Hepatic stellate cell (primary cell): ENCODE results near the gene CYP4F22.

Experiments used
- DNase-seq: peaks from one replicate; pipeline ENCODE4 v3.0.0; 2011; ENCODE audit warnings: low spot score

Gene CYP4F22

GRCh38 chr19:15536350-15536749 lies 28.0 kb downstream of the CYP4F22 start:
- no peak for DNase-seq

GRCh38 chr19:15538774-15539173 lies 30.4 kb downstream of the CYP4F22 start:
- no peak for DNase-seq

- DNase-seq: no peak
These were observed 31.3 kb downstream of the CYP4F22 start for GRCh38 chr19:15539638-15540037.

- no peak for DNase-seq
These were observed 32.1 kb downstream of the CYP4F22 start for GRCh38 chr19:15540435-15540834.

- no peak for DNase-seq
These were observed 36.0 kb downstream of the CYP4F22 start for GRCh38 chr19:15544283-15544682.

- DNase-seq: no peak
These were observed 36.6 kb downstream of the CYP4F22 start for GRCh38 chr19:15544970-15545369.

GRCh38 chr19:15548648-15549047 lies 40.3 kb downstream of the CYP4F22 start:
- DNase-seq: no peak

- no peak for DNase-seq
These were observed 41.3 kb downstream of the CYP4F22 start for GRCh38 chr19:15549581-15549980.

- no peak for DNase-seq
These were observed 41.9 kb downstream of the CYP4F22 start for GRCh38 chr19:15550273-15550672.

- DNase-seq: no peak
These were observed 42.6 kb downstream of the CYP4F22 start for GRCh38 chr19:15550929-15551292.

- peak; percentile 30 for DNase-seq
These were observed 43.1 kb downstream of the CYP4F22 start for GRCh38 chr19:15551293-15552004.

- DNase-seq: no peak
These were observed 46.7 kb downstream of the CYP4F22 start for GRCh38 chr19:15555021-15555420.

GRCh38 chr19:15555759-15556633 lies 47.7 kb downstream of the CYP4F22 start:
- DNase-seq: peak; percentile 94

- no peak for DNase-seq
These were observed 48.4 kb downstream of the CYP4F22 start for GRCh38 chr19:15556634-15557181.

- DNase-seq: no peak
These were observed 48.9 kb downstream of the CYP4F22 start for GRCh38 chr19:15557223-15557622.

GRCh38 chr19:15562145-15562544 lies 53.8 kb downstream of the CYP4F22 start:
- DNase-seq: no peak

GRCh38 chr19:15562861-15563260 lies 54.5 kb downstream of the CYP4F22 start:
- no peak for DNase-seq

- DNase-seq: no peak
These were observed 55.0 kb downstream of the CYP4F22 start for GRCh38 chr19:15563325-15563794.

- no peak for DNase-seq
These were observed 55.6 kb downstream of the CYP4F22 start for GRCh38 chr19:15563931-15564330.

- no peak for DNase-seq
These were observed 56.3 kb downstream of the CYP4F22 start for GRCh38 chr19:15564534-15565168.

- DNase-seq: no peak
These were observed 62.1 kb downstream of the CYP4F22 start for GRCh38 chr19:15570420-15570819.

GRCh38 chr19:15575406-15575805 lies 67.1 kb downstream of the CYP4F22 start:
- no peak for DNase-seq
